Renal pelvis (tissue), 4 donors: ENCODE data around the gene CTRL. TPM values are rescaled to one million over a fixed set of nuclear protein-coding genes. Genes with fewer than 3 reads are reported as not detected.

Source experiments
- DNase-seq: peaks from one replicate; pipeline ENCODE4 v3.0.0-alpha.2; 2013
- polyA plus RNA-seq, 3 donors: library from polyadenylated mRNA; unstranded; fragments of 120-200 nt; gene quantifications; one replicate each; pipeline ENCODE4 v1.2.1, GENCODE V29; 2013; ENCODE audit not compliant: insufficient read length in 3 of 3

The CTRL gene
- polyA plus RNA-seq, 3 donors: 8.4 to 10.3 (median 9.2) TPM

- peak; percentile 17 for DNase-seq
Observed at GRCh38 chr16:67963662-67964321, 32.1 kb upstream of the CTRL start.

GRCh38 chr16:67963292-67963661 is 31.6 kb upstream of the CTRL start:
- no peak for DNase-seq

GRCh38 chr16:67962135-67962534 is 30.5 kb upstream of the CTRL start:
- no peak for DNase-seq

- DNase-seq: no peak
Observed at GRCh38 chr16:67961551-67961957, 29.9 kb upstream of the CTRL start.

GRCh38 chr16:67959536-67960329 is 28.1 kb upstream of the CTRL start:
- no peak for DNase-seq

GRCh38 chr16:67957622-67958021 is 26.0 kb upstream of the CTRL start:
- DNase-seq: no peak

GRCh38 chr16:67954421-67955196 is 22.9 kb upstream of the CTRL start:
- no peak for DNase-seq

- DNase-seq: no peak
Observed at GRCh38 chr16:67953641-67954375, 22.1 kb upstream of the CTRL start.

GRCh38 chr16:67951485-67951884 is 19.8 kb upstream of the CTRL start:
- DNase-seq: no peak

GRCh38 chr16:67950335-67950843 is 18.7 kb upstream of the CTRL start:
- no peak for DNase-seq

GRCh38 chr16:67949645-67950044 is 18.0 kb upstream of the CTRL start:
- no peak for DNase-seq

GRCh38 chr16:67948015-67948414 is 16.4 kb upstream of the CTRL start:
- DNase-seq: no peak

- DNase-seq: no peak
Observed at GRCh38 chr16:67946966-67947558, 15.4 kb upstream of the CTRL start.

- no peak for DNase-seq
Observed at GRCh38 chr16:67946128-67946569, 14.5 kb upstream of the CTRL start.

GRCh38 chr16:67945392-67945933 is 13.8 kb upstream of the CTRL start:
- DNase-seq: no peak

- DNase-seq: no peak
Observed at GRCh38 chr16:67944690-67945391, 13.2 kb upstream of the CTRL start.

GRCh38 chr16:67943619-67944504 is 12.2 kb upstream of the CTRL start, which contains the start of gene LCAT:
Gene LCAT, minus strand, starts transcription at chr16:67944120. Its CDS starts 19 bp downstream, at chr16:67944101.
- DNase-seq: no peak

- no peak for DNase-seq
Observed at GRCh38 chr16:67943256-67943618, 11.6 kb upstream of the CTRL start.
